Glomerular endothelial cell (primary cell): ENCODE measurements around the gene PGAP6. TPM values are rescaled to one million over a fixed set of nuclear protein-coding genes. Genes with fewer than 3 reads are reported as not detected.
"Not testable (repeated sequence)": the region's sequence is repeated elsewhere in the genome, so short reads cannot be mapped to it uniquely, and the experiment has no call there.

Source experiments
- DNase-seq: peaks from one replicate; pipeline ENCODE4 v3.0.0-alpha.2; 2011; ENCODE audit warnings: low read depth, low spot score; ENCODE audit errors: extremely low read depth
- total RNA-seq: library from RNA; depleted of rRNA; stranded (reverse); fragments of >200 nt; gene quantifications from 2 replicates; pipeline ENCODE4 v1.2.3, GENCODE V29; 2015

PGAP6 gene
- total RNA-seq, 1 donor from 2014 or later: 197 TPM

GRCh38 chr16:379961-380761 is 1.6 kb downstream of the PGAP6 start:
- no peak for DNase-seq

DNA sequence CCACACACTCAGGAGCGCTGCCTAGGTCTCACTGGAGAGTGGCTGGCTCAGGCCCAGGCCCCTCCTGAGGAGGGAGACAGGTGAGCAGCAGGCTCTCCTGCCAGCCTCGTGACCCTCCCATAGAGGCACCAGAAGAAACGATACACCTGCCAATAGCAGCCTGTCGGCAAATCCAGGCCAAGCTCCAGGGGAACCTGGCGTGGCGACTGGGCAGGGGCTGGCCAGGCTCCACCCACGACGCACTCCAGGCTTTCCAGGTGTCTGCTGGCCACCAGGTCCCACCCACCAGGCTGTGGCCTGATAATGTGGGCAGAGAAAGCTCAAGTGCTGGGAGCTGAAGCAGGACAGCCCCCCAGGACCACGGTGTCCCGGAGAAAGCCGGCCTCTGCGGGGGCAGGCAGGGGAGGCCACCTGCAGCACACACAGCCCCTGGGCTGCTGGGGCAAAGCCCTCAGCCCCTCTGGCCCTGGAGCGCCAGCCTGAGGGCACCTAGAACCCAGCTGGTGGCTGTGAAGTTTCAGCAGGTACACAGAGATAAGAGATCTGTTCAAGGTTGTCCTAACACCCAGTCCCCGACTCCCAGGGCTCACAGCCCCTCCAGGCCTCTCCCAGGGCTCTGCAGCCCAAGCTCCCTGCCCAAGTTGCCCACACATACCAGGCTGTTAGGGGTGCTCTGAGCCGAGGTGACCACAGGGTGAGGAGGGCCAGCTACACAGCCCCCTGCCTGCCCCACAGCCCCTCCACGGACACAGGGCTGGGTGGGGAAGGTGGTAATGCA is 2.4 kb downstream of the PGAP6 start:
- no peak for DNase-seq

- no peak for DNase-seq
These were observed 3.0 kb downstream of the PGAP6 start for GRCh38 chr16:378821-379182.

- not testable (repeated sequence) for DNase-seq
These were observed 3.5 kb downstream of the PGAP6 start for GRCh38 chr16:378113-378820.

GRCh38 chr16:377419-377951 is 4.3 kb downstream of the PGAP6 start:
- no peak for DNase-seq

DNA sequence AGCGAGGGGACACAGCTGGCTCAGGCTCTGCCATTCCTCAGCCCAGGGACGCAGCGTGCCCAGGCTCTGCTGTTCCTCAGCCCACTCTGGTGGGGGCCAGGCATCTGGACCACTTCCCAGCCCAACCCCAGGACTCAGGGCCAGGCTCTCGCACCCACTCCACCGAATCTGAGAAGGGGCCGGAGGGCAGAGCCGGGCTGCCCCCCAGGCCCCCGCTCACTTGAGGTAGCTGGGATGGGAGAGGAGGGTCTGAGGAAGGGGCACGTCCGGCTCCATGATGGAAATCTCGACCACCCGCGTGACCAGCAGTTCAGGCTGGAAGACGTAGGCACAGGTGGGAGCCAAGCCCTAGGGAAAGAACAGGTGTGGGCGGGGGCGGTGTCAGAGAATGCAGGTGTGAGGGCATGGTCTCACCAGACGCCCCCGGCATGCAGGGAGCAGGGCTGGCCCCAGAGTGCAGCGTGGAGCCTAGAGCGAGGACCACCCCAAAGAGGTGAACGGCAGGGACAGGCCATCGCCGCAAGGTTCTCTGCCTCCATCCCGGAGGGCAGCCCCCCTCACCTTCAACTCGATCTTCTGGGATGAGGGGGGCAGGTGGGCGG is 4.9 kb downstream of the PGAP6 start:
- no peak for DNase-seq

DNA sequence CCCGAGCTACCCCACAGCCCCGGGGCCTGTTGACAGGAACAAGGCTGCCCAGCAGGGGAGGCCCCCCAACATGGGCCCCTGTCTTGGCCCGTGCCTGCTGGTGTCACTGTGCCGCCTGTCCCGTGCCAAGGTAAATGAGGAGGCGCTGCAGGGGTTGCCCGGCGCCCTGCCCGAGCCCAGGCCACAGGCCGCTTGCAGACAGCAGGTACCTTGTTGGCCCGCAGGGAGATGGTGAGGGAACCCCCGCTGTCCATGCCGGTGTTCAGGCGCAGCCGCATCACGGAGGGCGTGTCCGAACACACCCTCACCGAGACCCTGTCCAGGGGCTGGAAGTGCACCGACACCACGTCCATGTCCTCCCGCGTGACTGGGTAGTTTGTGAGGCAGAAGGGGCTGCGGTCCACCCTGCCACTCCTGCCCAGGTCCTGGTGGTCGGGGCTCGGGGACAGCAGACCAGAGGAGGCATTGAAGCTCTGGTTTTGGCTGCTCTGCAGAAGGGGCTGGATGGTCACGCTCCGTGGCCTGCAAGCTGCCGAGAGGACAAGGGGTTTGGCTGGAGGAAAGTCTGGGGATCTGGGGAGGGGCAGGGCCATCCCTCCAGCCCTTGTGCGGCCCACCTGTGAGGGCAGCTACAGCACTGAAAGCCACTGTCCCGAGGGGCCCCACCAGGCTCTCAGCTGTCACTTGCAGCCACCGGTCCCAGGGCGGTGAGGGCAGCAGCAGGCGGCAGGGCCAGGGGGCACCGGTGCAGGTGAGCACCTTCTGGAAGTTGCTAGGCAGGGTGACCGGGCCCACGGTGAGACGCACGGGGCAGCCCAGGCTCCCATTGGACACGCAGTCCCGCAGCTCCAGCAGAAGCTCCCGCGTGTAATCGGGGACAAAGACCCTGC is 5.6 kb downstream of the PGAP6 start:
- DNase-seq: no peak

GRCh38 chr16:375212-375611 is 6.6 kb downstream of the PGAP6 start:
- DNase-seq: no peak

GRCh38 chr16:374616-374926 is 7.2 kb downstream of the PGAP6 start:
- no peak for DNase-seq

DNA sequence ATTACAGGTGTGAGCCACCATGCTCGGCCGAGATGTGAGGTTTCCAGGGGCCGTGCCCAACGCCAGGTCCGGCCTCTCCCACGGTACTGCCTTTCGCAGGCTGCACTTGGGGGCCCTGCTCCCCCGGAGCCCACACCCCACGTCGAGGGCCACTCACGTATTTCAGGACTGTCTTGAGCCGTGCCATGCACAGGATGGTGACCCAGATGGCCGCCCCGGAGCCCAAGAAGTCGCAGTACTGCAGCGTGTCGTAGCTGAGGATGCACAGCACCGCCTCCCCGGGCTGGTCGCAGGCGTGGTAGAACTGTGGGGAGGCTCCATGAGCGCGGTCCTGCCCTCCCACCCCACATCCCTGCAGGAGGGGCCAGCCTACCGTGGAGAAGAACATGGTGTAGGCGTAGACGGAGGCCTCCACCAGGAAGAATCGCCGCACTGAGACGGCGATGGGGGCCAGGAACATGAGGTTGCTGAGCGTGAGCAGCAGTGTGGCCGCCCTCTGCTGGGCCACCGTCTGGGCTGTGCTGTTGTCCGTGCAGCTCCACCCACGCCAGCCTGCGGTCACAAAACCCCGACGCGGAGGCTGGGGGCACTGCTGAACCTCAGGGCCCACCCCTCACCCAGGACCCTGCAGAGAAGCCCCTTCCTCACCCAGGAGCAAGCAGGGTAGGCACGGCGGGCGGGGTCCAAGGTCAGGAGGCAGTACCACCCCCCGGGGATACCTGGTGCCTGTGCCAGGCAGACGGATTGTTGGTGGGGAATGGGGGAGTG is 7.7 kb downstream of the PGAP6 start:
- DNase-seq: no peak

GRCh38 chr16:373020-373598 is 8.7 kb downstream of the PGAP6 start:
- no peak for DNase-seq

GRCh38 chr16:372302-372983 is 9.3 kb downstream of the PGAP6 start:
- no peak for DNase-seq

GRCh38 chr16:371515-372301 is 10.1 kb downstream of the PGAP6 start:
- no peak for DNase-seq

GRCh38 chr16:370979-371514 is 10.7 kb downstream of the PGAP6 start:
- DNase-seq: no peak

DNA sequence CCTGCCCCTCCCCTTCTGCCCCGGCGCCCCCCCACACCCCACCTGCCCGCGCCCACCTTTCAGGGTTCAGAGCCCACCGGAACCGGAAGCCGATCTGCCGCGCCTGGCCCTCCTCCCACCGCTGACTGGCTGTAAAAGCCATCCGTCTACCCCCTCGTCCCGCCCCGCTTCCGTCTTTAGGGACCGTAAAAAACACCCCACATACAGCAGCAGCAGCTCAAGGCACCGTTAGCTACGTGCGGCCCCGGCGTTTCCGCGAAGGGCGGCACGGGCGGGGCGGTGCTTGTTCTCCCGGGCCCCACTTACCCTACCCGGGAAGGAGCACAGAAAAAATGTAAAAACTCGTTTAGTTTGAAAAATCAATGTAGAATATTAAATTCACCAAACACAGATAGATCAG is 11.3 kb downstream of the PGAP6 start, which contains the start of gene MRPL28:
Gene MRPL28 (minus strand): TSS at position 96 of the 400 bp plus-strand sequence. CDS start 320 bp downstream, outside the sequence.
- DNase-seq: no peak

DNA sequence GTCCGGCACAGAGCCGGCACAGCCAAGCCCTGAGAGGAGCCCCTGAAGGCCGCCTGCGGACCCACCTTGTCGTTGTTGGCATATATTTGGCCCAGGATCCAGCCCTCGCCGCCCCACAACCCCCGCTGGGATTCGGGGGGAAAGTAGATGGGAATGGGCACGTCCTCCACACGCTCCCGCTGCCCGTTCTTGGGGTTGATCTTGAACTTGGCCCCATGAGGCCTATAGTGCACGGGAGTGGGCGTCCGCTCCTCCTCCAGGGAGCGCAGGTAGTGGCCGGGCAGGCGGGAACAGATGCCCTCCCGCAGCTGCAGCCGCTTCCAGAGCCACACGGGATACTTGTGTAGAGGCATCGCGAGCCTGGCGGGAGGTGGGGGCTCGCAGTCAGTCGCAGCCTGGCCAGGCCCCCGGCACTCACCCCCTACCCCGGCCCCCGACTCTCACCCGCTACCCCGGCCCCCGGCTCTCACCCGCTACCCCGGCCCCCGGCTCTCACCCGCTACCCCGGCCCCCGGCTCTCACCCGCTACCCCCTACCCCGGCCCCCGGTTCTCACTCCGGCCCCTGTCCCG is 11.8 kb downstream of the PGAP6 start:
- no peak for DNase-seq
